Stimulated activated naive CD8-positive, alpha-beta T cell treated with anti-CD3 and anti-CD28 coated beads, Interleukin-15, Interleukin-2, amounts not matched to agents 100 U/mL and 50 U/mL, for 24 hours (primary cell): ENCODE measurements around the gene DCAF5.
A peak's percentile ranks its signal among the peaks of the same experiment; 100 is the strongest.
"Not testable (repeated sequence)": the region's sequence is repeated elsewhere in the genome, so short reads cannot be mapped to it uniquely, and the experiment has no call there.

Experiments used
- ATAC-seq: fragments of 150-1000 bp; cut with Tn5 transposase; one replicate; pipeline ENCODE4 v1.10.0; 2021
- DNase-seq: peaks from one replicate; pipeline ENCODE4 v3.0.0; 2021

The DCAF5 gene

DNA sequence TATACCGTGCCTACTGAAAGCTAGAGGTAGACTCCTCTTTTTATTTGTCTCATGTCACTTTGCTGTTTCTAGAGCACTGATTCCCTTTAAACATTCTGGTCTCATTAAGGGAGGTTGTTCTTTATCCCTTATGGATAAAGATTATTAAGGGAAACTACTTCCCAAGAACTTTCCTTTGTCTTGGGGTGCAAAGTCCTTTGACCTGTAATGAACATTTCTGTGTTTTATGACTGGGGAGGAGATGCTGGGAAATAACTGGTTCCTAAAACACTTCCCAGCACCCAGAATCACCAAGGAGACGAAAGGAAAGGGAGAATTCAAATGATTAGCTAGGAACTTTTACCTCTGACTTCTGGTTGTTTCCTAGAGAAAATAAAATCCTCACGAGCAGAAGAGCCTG lies 110.6 kb downstream of the DCAF5 start:
- ATAC-seq = no peak
- no peak for DNase-seq

DNA sequence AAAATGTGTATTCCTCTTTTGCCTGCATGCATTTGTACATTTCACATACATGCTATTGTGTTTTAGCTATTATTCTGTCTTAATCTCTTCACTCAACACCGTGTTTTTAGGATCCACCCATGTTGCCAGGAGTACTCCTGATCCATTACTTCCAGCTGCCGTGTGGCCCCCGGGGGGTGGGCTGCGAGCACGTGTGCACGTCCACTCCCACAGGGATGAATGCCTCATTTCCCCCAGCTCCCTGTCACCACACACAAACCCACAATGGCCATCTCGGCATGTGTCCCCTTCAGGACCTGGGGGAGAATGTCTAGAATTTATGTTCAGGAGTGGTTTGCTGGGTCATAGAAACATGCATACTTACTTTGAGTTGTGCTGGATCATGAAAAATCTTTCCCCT lies 111.1 kb downstream of the DCAF5 start:
- DNase-seq (no peak), ATAC-seq (no peak)

DNA sequence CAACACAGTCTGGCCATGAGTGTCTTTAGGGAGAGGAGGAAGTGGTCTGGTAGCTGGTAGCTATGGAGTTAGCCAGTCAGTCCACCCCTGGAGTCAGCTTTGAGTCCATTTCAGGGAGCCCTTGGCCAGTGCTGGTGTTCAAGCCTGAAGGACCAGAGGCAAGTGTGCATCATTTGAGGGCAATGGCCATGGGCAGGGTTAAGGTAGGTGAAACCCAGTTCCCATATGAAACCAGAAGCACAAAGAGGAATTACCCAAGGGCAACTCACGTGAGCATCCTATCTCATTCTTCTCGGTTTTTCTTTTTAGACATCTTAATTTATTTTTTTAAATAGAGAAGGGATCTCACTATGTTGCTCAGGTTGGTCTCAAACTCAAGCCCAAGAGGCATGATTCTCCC lies 112.6 kb downstream of the DCAF5 start:
- ATAC-seq (no peak), DNase-seq (no peak)

DNA sequence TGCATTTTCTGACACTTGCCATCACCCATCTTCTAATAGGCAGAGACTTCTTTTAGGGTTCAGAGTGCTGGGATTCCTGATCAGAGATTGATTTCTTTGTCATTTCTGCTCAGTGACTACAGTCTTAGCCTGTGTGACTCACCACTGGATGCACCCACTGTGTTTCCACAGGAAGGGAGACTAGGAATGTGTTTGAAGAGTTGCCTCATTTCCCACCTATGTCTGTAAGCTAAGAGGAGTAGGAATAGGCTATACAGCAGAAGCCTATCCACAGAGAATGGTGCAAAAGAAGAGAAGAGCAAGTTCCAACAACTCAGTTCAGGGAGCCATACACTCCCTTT lies 113.7 kb downstream of the DCAF5 start:
- no peak for DNase-seq
- ATAC-seq = no peak

DNA sequence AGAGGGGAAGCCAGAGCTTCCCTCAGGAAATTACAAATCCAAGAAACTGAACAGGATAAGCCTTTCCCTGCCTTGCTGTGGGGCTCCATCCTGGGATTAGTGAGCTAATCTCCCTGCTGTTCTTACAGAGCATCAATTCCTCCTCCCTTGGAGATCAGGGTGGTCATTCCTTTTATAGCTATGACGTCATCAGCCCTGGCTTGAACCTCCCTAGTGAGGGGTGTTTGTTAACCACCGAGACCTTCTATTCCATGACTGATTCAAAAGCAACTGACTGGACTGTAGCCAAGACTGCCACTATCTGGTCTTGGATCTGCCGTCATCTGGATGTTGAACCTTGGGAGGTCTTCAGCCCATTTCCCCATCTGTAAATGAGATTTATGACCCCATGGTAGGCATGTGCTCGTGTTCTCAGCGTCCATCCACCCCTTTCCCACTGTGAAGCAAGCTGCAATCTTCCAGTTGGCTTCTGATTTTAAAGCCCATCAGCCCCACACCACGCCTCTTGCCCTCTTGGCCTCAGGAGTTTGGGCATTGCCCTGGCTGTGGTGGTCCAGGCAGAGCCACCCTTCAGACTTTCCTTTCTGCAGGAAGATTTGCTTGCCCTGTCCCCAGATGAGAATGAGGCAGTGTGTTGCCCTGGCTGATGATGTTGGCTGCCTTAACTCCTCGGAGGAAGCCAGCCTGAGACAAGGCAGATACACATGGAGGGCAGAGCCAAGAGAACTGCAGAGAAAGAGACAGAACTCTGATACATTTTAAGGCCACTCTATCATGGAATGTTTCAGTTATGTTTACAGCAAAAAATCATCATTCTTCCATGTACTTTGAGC lies 114.2 kb downstream of the DCAF5 start:
- ATAC-seq = no peak
- no peak for DNase-seq

DNA sequence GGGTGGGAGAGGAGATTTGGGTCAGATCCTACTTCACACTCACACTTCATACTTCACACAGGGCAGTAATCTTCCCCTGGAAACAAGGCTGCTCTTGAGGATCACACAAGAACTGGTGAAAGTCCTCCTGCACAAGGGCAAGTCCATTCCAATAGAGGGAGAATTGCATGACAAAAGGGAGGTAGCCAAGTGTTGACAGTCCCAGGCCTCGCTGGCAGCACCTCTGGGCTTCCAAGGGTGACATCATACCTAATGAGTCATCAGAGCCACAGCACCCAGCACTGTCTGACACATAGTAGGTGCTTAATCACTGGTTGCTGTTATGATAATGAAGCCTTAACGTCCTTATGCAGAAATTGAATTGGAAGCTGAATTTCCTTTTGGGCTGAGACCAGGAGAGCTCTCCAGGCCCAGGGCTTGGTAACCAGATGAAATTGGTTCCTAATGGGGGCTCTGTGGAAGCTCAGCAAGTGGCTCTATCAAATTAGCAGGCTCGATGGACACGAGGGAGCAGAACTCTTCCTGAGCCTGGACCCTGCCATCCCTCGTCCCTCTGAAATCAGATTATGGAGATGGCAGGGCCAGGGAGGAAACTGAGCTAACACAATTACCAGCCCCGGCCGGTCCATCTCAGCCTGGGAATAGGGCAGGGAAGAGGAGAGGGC lies 115.0 kb downstream of the DCAF5 start:
- no peak for DNase-seq
- peak; percentile 29 for ATAC-seq

DNA sequence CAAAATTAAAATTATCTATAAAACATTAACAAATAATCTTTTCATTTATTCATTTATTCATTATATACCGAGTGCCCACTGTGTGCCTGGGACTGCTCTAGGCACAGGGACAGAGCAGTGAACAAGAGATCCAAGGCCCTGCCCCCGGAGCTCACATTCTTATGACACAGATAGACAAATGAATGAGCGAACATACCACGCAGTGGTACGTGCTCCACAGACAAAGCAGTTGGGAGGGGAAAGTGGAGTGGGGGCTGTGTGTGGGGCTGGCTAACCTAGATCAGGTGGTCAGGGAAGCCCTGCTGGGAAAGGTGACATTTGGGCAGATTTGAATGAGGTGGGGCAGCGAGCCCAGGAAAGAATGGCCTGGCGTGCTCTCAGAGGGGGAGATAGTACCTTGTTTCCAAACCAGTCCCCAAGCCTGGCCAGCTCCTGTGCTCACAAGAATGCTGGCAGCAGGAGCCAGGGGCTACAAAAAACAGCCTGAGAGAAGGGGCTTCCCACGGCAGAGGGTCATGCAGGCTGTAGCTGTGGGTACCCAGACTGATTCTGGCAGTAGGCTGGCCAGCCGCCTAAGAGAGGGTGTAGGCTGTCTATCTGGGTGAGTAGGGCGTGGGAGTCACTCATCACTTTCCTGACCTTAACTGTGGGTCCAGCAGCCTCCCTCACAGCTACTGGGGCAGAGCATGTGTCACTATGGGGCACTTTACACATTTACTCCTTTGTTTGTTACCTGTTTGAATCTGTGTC lies 116.0 kb downstream of the DCAF5 start:
- no peak for DNase-seq
- no peak for ATAC-seq

DNA sequence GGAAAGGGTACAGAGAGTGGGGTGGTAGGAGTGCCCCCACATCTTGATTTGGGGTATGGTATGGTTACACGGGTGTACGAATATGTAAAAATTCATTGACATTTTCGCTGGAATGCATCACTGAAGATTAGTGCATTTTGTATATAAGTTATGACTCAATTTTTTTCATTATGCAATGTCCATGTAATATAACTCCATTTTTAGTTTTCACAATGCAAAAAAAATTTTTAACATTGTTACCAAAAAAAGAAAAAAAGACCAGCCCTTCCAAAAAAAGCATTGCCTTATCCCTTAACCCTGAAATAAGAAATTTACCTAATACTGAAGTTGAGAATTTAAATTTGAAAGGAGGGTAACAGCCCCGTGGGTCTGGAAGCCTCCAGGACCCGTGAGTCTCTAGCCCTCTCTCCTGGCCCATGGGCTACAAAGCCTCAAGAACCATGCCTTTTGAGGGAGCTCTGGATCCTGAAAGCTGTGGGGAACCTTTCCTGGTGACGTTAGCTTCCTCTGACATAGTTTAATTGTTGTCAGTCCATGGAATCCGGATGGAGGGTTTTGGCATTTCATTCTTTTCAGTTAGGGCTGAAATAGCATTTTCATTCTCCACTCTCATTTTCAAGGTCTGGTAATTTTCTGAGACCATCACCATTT lies 118.2 kb downstream of the DCAF5 start:
- DNase-seq (no peak), ATAC-seq (no peak)

DNA sequence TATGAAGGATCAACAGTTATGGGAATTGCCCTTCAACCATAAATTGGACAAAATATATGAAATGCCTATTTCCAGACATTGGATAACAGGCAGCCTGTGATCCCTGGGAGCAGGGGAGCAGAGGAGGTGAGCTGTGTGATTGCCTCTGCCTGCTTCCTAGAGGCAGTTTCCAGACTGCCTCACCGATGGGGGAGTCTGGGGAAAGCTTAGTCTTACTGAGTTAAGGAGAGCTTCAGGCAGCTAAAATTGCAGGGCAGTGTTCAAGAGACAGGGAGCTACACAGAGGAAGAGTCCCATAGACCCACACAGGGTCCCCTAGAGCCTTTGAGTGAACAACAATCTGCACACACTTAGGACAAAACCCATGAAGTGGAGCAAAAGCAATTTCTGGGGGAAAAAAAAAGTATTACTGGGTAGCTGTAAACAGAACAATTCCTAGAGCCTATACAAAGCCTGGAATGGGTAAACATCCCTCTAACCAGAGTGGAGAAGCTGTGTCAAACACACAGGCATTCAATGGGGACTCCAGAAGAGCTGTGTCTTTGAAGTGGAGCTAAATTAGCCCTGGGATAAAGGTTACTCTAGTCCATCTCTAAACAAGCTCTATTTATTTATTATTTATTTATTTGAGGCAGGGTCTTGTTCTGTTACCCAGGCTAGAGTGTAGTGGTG lies 125.5 kb downstream of the DCAF5 start:
- ATAC-seq = no peak

DNA sequence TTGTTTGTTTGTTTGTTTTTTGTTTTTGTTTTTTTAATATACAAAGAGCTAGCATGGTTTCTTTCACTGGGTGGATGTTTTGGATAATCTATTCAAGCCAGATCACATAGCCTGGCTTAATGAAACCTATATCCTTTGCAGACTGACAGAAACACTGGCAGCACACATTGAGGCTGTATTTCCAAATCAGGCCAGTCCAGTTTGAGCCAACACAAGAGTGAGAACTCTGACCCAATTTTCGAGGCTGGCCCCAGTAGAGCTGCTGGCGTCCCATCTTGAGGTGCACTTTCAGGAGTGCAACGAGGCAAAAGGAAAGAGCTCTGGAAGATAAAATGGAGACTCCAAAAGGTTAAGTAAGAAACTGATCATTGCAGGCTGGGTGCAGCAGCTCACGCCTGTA lies 129.9 kb downstream of the DCAF5 start:
- ATAC-seq = no peak
- DNase-seq = no peak

More for the DNA sequence above, 125.5 kb downstream of the DCAF5 start:
- no peak for DNase-seq

DNA sequence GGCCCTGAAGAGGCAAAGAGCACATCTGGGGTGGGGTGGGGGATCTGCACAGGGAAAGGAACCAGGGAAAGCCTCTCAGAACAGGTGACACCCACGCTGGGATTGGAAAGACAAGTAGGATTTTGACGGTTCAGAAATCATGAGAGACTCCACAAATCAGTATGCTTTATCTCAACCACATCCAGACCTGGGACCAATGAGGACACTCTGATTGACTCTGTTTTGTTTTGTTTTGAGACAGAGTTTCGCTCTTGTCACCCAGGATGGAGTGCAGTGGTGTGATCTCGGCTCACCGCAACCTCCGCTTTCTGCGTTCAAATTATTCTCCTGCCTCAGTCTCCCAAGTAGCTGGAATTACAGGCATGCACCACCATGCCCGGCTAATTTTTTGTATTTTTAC lies 130.8 kb downstream of the DCAF5 start:
- not testable (repeated sequence) for ATAC-seq, DNase-seq

DNA sequence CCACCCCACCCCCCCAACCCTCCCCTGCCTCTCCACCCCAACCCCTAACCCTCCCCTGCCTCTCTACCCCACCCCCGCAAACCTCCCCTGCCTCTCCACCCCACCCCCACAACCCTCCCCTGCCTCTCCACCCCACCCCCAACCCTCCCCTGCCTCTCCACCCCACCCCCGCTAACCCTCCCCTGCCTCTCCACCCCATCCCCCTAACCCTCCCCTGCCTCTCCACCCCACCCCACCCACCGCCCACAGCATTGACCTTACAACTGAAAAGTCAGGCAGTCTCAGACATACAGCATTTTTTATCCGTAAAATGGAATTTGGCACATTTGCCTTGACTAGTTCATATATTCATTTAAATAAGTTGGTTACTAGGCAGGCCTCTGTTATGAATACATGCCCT lies 135.2 kb downstream of the DCAF5 start:
- ATAC-seq (no peak), DNase-seq (no peak)

DNA sequence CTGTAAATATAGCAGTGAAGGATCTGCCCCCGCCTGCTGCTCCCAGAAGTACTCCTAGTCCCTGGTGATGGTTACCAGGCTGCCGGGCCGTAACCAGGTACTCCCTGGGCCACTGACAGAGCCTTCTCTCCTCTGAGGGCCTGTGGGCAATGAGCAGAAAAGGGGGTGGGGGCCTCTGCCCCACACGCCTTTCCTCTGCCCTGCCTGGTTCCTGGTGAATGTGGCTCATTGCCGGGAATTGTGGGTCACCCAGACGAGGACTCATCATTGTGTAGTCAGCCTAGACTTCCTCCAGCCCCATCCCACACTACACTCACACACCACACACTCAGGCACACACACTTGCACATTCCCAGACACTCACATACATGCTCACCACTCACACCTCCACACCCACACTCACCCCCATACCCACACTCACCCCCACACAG lies 138.1 kb downstream of the DCAF5 start:
- ATAC-seq (no peak), DNase-seq (no peak)

DNA sequence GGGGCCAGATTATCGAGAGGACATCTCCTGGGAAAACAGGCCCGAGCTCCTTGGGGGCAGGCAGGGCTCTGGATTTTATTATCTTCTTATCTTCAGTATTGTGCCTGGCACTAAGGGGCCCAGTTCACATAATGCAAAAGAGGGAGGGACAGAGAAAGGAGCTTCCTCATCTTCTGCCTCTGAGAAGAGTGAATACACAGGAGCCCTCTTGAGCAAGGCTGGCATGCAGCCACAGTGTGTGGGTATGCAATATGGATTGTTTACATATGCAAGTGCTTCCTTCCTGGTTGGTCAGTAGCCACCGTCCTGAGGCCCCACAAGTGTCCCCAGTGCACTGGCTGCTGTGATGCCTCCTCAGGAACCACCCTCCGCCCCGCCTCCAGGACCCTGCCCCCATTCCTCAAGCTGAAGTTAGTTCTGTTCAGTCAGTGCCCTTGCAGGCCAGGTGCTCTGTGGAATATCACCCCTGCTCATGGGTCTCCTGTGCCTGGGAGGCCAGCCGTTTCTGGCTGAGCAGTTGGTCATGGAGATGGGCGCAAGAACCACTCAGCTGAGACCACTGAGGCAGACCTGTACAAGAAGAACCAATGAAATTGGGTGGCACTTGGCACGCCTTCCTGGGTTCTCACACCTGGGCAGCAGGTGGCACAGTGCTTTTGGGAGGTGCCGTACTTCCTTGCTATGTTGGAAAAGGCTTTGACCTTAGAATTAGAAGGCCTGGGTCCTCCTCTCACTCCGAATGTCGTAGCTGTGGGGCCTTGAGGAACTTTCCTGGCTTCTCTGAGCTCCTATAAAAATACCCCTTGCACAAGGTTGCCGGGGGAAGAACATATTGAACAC lies 138.8 kb downstream of the DCAF5 start:
- ATAC-seq (no peak), DNase-seq (no peak)

DNA sequence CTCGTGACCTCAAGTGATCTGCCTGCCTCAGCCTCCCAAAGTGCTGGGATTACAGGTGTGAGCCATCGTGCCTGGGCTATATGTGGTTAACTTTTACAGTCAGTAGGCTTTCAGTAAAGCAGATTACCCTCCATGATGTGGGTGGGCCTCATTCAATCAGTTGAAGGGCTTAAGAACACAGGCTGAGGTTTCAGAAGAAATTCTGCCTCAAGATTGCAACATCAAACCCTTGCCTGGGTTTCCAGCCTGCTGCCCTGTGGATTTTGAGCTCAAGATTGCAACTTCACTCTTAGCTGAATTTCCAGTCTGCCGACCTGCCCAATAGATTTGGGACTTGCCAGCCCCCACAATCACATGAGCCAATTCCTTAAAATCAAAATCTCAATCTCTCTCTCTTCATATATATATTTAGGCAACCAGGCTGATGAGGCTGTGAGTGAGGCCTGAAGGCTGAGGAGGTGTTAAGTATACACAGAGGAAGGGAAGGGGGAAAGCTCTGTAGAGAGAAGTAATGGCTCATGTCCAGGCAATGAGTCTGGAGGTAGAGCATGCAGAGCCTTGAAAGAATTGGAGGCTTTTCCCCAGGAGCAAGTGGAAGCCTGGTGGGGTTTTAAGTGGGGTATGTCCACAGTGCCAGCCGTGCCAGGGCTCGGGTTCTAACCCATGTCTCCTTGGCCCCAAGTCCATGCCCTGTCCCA lies 140.5 kb downstream of the DCAF5 start:
- DNase-seq = no peak
- ATAC-seq = no peak

DNA sequence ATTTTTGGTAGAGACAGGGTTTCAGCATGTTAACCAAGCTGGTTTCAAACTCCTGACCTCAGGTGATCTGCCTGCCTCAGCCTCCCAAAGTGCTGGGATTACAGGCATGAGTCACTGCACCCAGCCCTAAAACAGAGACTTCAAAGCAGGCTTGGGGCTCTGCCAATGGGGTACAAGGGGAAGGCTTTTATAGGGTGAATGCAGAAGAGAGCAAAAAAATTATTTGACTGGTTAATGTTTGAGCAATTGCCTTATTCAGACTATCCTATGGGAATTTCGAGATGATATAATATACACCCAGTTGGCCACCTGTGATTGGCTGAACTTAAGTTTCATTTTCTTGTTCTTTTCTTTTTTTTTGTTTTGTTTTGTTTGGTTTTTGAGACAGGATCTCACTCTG lies 142.3 kb downstream of the DCAF5 start:
- ATAC-seq = no peak
- no peak for DNase-seq

DNA sequence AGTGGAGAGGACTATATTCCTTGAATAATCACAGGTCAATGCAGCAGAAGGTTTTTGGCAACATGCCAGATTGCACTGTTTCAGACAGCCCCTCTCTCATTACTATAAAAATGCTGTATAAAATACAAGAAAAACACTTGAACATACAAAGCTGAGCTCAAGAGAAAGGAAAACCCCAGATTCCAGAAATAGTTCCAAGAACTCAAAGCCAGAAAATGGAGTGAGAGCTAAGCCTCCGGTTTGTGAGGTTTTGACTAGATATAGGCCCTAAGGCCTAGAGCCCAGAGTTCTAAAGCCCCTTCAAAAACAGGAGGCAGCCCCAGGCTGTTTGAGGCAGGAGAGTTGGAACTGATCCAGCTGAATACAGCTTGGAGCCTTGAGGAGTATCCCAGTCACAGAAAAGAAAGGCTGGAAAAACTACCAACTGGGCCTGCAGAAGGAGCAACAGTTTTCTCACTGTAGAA lies 144.5 kb downstream of the DCAF5 start:
- DNase-seq (no peak), ATAC-seq (no peak)

DNA sequence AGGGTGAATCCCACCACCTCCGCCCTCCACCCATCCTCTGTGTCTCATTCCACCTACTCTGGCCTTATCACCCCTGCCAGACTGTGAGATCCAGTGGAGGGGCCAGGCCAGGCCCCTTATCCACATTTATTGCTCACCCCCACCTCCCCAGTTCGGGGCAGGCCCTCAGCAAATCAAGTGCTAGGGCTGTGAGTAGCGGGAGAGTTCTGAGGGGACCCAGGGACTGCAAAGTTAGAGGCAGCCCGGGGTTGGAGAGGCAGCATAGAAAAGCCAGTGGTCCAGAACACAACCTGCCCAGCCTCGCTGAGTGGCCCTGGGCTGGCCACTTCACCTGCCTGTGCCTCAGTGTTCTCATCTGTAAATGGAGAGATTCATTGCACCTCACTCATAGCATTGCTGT lies 146.6 kb downstream of the DCAF5 start:
- ATAC-seq (no peak), DNase-seq (no peak)

DNA sequence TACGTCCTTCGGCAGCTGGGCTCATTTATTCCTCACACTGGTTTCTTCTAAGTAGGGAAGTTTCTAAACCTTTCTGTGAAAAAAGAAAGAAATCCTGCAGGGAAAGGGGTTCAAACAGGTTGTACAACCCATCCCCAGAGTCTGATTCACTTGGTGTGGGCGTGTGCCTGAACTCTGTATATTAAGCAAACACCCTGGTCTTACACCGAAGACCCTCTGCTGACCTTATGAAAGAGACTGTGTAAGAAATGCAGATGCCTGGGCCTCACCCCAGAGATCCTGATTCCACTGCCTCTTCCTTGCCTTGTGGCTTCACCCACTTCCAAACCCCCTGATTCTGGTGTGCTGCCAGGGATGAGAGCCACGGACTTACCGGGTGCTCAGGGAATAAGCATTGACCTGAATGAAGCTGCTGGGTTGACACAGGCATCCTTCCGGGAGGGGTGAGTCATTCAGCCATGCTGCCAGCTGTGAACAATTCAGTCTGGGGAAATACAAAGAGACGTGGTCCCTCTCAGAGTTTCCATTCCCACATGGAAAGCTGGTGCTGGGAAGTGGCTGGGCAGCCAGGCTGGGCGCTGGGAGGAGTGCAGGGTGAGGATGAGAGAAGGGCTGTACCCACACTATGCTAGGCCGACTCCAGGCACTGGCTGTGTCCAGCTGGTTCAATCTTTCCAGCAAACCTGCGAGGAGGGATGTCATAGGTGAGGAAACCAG lies 147.3 kb downstream of the DCAF5 start:
- peak; percentile 26 for ATAC-seq
- no peak for DNase-seq
